ENCODE measurements around the gene CRB1. TPM values are rescaled to one million over a fixed set of nuclear protein-coding genes. Genes with fewer than 3 reads are reported as not detected.

CRB1 gene
- total RNA-seq, 1 donor from 2014 or later, result not detected

DNA sequence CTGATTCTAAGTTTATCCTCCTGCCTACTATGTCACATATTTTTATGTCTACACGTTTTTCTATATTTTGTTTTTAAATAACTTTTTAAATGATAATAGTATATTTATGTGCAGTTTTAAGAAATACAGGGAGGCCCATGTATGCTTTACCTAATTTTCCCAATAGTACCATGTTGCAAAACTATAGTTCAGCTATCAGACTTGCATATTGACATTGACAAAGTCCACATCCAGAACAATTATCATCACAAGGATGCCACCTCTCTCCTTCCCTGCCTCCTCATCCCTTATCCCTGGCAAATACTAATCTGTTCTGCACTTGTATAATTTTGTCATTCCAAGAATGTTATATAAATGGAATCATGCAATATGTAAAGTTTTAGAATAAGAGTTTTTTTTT is 90.9 kb downstream of the CRB1 start:
- H3K36me3 ChIP-seq (ENCODE audit: insufficient read depth, low read length), result no peaks in the 10 kb centered on the region
- no peaks in the 10 kb centered on the region for H3K36me3 Mint-ChIP-seq (ENCODE audit: low read depth, unreplicated experiment)
- no peaks in the 10 kb centered on the region for H3K27me3 ChIP-seq (ENCODE audit: insufficient read depth, low read length)
- no peaks in the 10 kb centered on the region for H3K4me1 Mint-ChIP-seq (ENCODE audit: low read depth, unreplicated experiment)
- H3K79me2 ChIP-seq (ENCODE audit: insufficient read depth, low read length), result no peaks in the 10 kb centered on the region
- H3K27ac ChIP-seq (ENCODE audit: low read depth, low read length), result no peak overlapping the region
- H4K20me1 ChIP-seq (ENCODE audit: insufficient read depth, low read length), result no peaks in the 10 kb centered on the region
- H3K9me3 Mint-ChIP-seq (ENCODE audit: unreplicated experiment), result no peaks in the 10 kb centered on the region
- no peak for TF ChIP-seq EZH2 (IDR thresholded peaks at IDR 0.05; ENCODE audit: insufficient read depth, low read length)
- TF ChIP-seq, protein P1, sequence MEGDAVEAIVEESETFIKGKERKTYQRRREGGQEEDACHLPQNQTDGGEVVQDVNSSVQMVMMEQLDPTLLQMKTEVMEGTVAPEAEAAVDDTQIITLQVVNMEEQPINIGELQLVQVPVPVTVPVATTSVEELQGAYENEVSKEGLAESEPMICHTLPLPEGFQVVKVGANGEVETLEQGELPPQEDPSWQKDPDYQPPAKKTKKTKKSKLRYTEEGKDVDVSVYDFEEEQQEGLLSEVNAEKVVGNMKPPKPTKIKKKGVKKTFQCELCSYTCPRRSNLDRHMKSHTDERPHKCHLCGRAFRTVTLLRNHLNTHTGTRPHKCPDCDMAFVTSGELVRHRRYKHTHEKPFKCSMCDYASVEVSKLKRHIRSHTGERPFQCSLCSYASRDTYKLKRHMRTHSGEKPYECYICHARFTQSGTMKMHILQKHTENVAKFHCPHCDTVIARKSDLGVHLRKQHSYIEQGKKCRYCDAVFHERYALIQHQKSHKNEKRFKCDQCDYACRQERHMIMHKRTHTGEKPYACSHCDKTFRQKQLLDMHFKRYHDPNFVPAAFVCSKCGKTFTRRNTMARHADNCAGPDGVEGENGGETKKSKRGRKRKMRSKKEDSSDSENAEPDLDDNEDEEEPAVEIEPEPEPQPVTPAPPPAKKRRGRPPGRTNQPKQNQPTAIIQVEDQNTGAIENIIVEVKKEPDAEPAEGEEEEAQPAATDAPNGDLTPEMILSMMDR (IDR thresholded peaks at IDR 0.05; ENCODE audit: insufficient read depth, low read depth, low read length), result no peak
- no peak overlapping the region for H3K4me3 ChIP-seq (ENCODE audit: insufficient read depth, low read depth, low read length)
- H2AFZ ChIP-seq (ENCODE audit: low read depth, low read length), result no peak overlapping the region
- no peaks in the 10 kb centered on the region for H3K27me3 Mint-ChIP-seq (ENCODE audit: low read depth, unreplicated experiment)
- no peaks in the 10 kb centered on the region for H3K9me3 ChIP-seq (ENCODE audit: insufficient read depth, low read depth, low read length)
- no peaks in the 10 kb centered on the region for H3K4me1 ChIP-seq (ENCODE audit: insufficient read depth, low read length)
- H3K27ac Mint-ChIP-seq (ENCODE audit: unreplicated experiment), result no peak overlapping the region
- no peak overlapping the region for H3K4me3 Mint-ChIP-seq (ENCODE audit: unreplicated experiment)
- H3K9ac ChIP-seq (ENCODE audit: low read length), result no peak overlapping the region
- FAIRE-seq (no peak), DNase-seq (ENCODE audit: low read depth) (no peak)
- H3K4me2 ChIP-seq (ENCODE audit: low read length), result no peak overlapping the region

DNA sequence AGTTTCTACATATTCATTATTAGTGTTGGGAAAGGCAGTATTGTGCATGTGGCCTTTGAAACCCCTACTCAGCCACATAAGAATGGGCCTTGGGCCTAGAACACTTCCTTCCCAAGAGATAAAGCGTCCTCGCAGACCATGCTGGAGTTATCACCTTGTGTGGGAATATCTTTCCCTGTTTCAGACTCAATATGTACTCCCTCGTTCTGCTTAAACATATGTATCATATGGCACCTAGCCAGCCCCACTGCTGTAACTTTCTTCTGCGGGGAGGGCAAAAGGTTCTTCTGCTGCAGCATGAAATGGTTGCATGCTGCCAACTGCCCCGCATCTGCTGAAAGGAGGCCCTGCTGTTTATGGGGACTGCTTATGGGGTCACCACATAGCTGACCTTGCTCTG is 92.0 kb downstream of the CRB1 start:
- no peak overlapping the region for H3K4me2 ChIP-seq (ENCODE audit: low read length)
- H2AFZ ChIP-seq (ENCODE audit: low read depth, low read length), result no peak overlapping the region
- Mint-ChIP-seq H3K4me1 (ENCODE audit: low read depth, unreplicated experiment) (no peaks in the 10 kb centered on the region), H3K4me3 (ENCODE audit: unreplicated experiment) (no peak overlapping the region), H3K27ac (ENCODE audit: unreplicated experiment) (no peak overlapping the region), H3K36me3 (ENCODE audit: low read depth, unreplicated experiment) (no peaks in the 10 kb centered on the region), H3K27me3 (ENCODE audit: low read depth, unreplicated experiment) (no peaks in the 10 kb centered on the region), H3K9me3 (ENCODE audit: unreplicated experiment) (no peaks in the 10 kb centered on the region)
- no peaks in the 10 kb centered on the region for H3K27me3 ChIP-seq (ENCODE audit: insufficient read depth, low read length)
- DNase-seq (ENCODE audit: low read depth) (no peak), FAIRE-seq (no peak)
- no peak overlapping the region for H3K9ac ChIP-seq (ENCODE audit: low read length)
- no peak for TF ChIP-seq EZH2 (IDR thresholded peaks at IDR 0.05; ENCODE audit: insufficient read depth, low read length)
- TF ChIP-seq, protein P1 (IDR thresholded peaks at IDR 0.05; ENCODE audit: insufficient read depth, low read depth, low read length), result no peak
- H3K4me3 ChIP-seq (ENCODE audit: insufficient read depth, low read depth, low read length), result no peak overlapping the region
- no peaks in the 10 kb centered on the region for H3K36me3 ChIP-seq (ENCODE audit: insufficient read depth, low read length)
- H3K4me1 ChIP-seq (ENCODE audit: insufficient read depth, low read length), result no peaks in the 10 kb centered on the region
- no peaks in the 10 kb centered on the region for H4K20me1 ChIP-seq (ENCODE audit: insufficient read depth, low read length)
- H3K27ac ChIP-seq (ENCODE audit: low read depth, low read length), result no peak overlapping the region
- no peaks in the 10 kb centered on the region for H3K79me2 ChIP-seq (ENCODE audit: insufficient read depth, low read length)
- no peaks in the 10 kb centered on the region for H3K9me3 ChIP-seq (ENCODE audit: insufficient read depth, low read depth, low read length)

DNA sequence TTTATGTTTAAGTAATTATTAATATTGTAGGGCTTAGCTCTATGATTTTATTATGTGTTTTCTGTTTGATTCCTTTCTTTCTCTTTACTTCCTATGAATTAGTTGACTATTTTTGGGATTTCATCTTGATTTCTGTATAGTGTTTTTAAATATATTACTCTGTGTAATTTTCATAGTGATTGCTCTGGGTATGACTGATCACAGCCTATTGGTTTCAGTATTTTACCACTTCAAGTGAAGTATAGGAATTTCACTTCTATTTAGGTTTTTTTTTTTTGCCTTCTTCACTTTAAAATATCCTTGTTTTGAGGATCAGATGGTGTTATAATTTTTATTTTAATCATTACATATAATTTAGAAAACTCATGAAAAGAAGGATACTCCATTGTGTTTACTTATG is 94.8 kb downstream of the CRB1 start:
- Mint-ChIP-seq H3K9me3 (ENCODE audit: unreplicated experiment) (no peaks in the 10 kb centered on the region), H3K27me3 (ENCODE audit: low read depth, unreplicated experiment) (no peaks in the 10 kb centered on the region), H3K4me3 (ENCODE audit: unreplicated experiment) (no peak overlapping the region), H3K4me1 (ENCODE audit: low read depth, unreplicated experiment) (no peaks in the 10 kb centered on the region), H3K27ac (ENCODE audit: unreplicated experiment) (no peak overlapping the region), H3K36me3 (ENCODE audit: low read depth, unreplicated experiment) (no peaks in the 10 kb centered on the region)
- DNase-seq (ENCODE audit: low read depth) (no peak), FAIRE-seq (no peak)
- Histone ChIP-seq H3K9ac (ENCODE audit: low read length) (no peak overlapping the region), H3K4me3 (ENCODE audit: insufficient read depth, low read depth, low read length) (no peak overlapping the region), H4K20me1 (ENCODE audit: insufficient read depth, low read length) (no peaks in the 10 kb centered on the region), H3K27ac (ENCODE audit: low read depth, low read length) (no peak overlapping the region), H3K9me3 (ENCODE audit: insufficient read depth, low read depth, low read length) (no peaks in the 10 kb centered on the region), H2AFZ (ENCODE audit: low read depth, low read length) (no peak overlapping the region), H3K79me2 (ENCODE audit: insufficient read depth, low read length) (no peaks in the 10 kb centered on the region), H3K27me3 (ENCODE audit: insufficient read depth, low read length) (no peaks in the 10 kb centered on the region), H3K4me1 (ENCODE audit: insufficient read depth, low read length) (no peaks in the 10 kb centered on the region), H3K4me2 (ENCODE audit: low read length) (no peak overlapping the region), H3K36me3 (ENCODE audit: insufficient read depth, low read length) (no peaks in the 10 kb centered on the region)
- TF ChIP-seq EZH2 (IDR thresholded peaks at IDR 0.05; ENCODE audit: insufficient read depth, low read length), result no peak
- TF ChIP-seq, protein P1 (IDR thresholded peaks at IDR 0.05; ENCODE audit: insufficient read depth, low read depth, low read length), result no peak

Data from astrocyte (in vitro differentiated cells and primary cell).